Uterus (tissue), 4 donors: ENCODE results near the gene HDAC8. TPM values are rescaled to one million over a fixed set of nuclear protein-coding genes. Genes with fewer than 3 reads are reported as not detected.

ENCODE experiments used
- DNase-seq, 2 donors: peaks; one replicate each; pipeline ENCODE4 v3.0.0-alpha.2; 2019 to 2020
- H3K27ac ChIP-seq, 2 donors: fragments of 200-600 bp; sonication (generic); 1 replicate in 1 of 2; 2 replicates in 1 of 2; pipeline ENCODE4 v1.5.1; 2016 to 2018
- H3K27me3 ChIP-seq, 2 donors: fragments of 200-600 bp; sonication (generic); one replicate each; pipeline ENCODE4 v1.5.1; 2018 to 2019; ENCODE audit warnings: control low read depth in 1 of 2
- H3K36me3 ChIP-seq, 2 donors: fragments of 200-600 bp; sonication (generic); one replicate each; pipeline ENCODE4 v1.5.1; 2019; ENCODE audit warnings: control low read depth in 1 of 2
- H3K4me1 ChIP-seq, 2 donors: fragments of 200-600 bp; sonication (generic); one replicate each; pipeline ENCODE4 v1.5.1; 2018 to 2019; ENCODE audit warnings: control low read depth in 1 of 2
- H3K4me3 ChIP-seq, 2 donors: fragments of 200-600 bp; sonication (generic); 1 replicate in 1 of 2; 2 replicates in 1 of 2; pipeline ENCODE4 v1.5.1; 2018 to 2019; ENCODE audit warnings: mild to moderate bottlenecking in 1 of 2
- H3K9me3 ChIP-seq, 2 donors: fragments of 200-600 bp; sonication (generic); one replicate each; pipeline ENCODE4 v1.5.1; 2019; ENCODE audit warnings: control low read depth in 1 of 2
- POLR2A ChIP-seq, 2 donors: fragments of 450-650 bp; IDR thresholded peaks; one replicate each; pipeline ENCODE4 v1.6.1; 2016; ENCODE audit warnings: antibody characterized with exemption in 2 of 2, mild to moderate bottlenecking in 1 of 2, moderate library complexity in 1 of 2
- intact Hi-C: fragments of 100-400 bp; cut with DNase I; formaldehyde crosslinking; loops from one replicate; pipeline ENCODE4 v1.15.1; 2023; ENCODE audit warnings: low total_unique reads
- small RNA-seq: library from RNA; depleted of rRNA; stranded (forward); fragments of <200 nt; gene quantifications from one replicate; pipeline ENCODE3, GENCODE V24; 2016
- total RNA-seq, 4 donors: library from RNA; depleted of rRNA in 3 of 4; stranded (reverse); fragments of >200 nt in 3 of 4; gene quantifications; one replicate each; pipeline versions ENCODE4 v1.1.0 to v1.2.4, GENCODE V29; 2014 to 2023
- TF ChIP-seq, protein P1 (sequence below), 4 experiments: fragments of 200-600 bp in 2 of 4; fragments of 450-650 bp in 2 of 4; sonication (generic) in 2 of 4; IDR thresholded peaks; one replicate each; pipeline ENCODE4 v1.5.1; 2016 to 2019; ENCODE audit warnings: antibody characterized with exemption in 4 of 4, mild to moderate bottlenecking in 2 of 4, moderate library complexity in 1 of 4
- donor health status: DM: yes; HTN: yes; CAD: no.

Gene HDAC8
- total RNA-seq, 4 donors from 2014 or later = 16.2 to 138 (median 43.1) TPM

GRCh38 chrX:72295745-72296144, 276.9 kb downstream of the HDAC8 start:
- Histone ChIP-seq H3K4me3 (no peak overlapping the region), H3K9me3 (no peaks in the 10 kb centered on the region), H3K27me3 (no peaks in the 10 kb centered on the region), H3K36me3 (no peaks in the 10 kb centered on the region), H3K4me1 (no peaks in the 10 kb centered on the region), H3K27ac (no peak overlapping the region)
- TF ChIP-seq POLR2A (IDR thresholded peaks at IDR 0.05) = no peak
- TF ChIP-seq, protein P1, sequence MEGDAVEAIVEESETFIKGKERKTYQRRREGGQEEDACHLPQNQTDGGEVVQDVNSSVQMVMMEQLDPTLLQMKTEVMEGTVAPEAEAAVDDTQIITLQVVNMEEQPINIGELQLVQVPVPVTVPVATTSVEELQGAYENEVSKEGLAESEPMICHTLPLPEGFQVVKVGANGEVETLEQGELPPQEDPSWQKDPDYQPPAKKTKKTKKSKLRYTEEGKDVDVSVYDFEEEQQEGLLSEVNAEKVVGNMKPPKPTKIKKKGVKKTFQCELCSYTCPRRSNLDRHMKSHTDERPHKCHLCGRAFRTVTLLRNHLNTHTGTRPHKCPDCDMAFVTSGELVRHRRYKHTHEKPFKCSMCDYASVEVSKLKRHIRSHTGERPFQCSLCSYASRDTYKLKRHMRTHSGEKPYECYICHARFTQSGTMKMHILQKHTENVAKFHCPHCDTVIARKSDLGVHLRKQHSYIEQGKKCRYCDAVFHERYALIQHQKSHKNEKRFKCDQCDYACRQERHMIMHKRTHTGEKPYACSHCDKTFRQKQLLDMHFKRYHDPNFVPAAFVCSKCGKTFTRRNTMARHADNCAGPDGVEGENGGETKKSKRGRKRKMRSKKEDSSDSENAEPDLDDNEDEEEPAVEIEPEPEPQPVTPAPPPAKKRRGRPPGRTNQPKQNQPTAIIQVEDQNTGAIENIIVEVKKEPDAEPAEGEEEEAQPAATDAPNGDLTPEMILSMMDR (IDR thresholded peaks at IDR 0.05) = no peak
- DNase-seq = no peak
- intact Hi-C loops = no loop called here

DNA sequence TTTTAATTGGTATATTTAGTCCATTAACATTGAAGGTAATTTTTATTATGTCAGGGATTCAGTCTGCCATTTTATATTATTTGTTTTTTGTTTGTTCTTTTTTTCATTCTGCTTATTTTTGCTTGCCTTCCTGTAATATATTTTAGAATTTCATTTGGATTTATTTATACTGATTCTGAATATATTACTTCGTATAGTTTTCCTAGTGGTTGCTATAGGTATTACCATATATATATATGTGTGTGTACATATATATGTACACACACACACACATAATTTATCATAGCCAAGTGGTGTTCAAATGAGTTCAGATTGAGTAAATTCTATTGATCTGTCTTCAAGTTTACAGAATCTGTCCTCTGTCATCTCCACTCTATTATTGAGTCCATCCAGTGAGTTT, 278.1 kb downstream of the HDAC8 start:
- TF ChIP-seq, protein P1 (IDR thresholded peaks at IDR 0.05) = no peak
- TF ChIP-seq POLR2A (IDR thresholded peaks at IDR 0.05) = no peak
- no peaks in the 10 kb centered on the region for H3K27me3 ChIP-seq
- intact Hi-C loops = no loop called here

GRCh38 chrX:72282302-72282701, 290.3 kb downstream of the HDAC8 start:
- no peak for TF ChIP-seq POLR2A (IDR thresholded peaks at IDR 0.05)
- TF ChIP-seq, protein P1 (IDR thresholded peaks at IDR 0.05) = no peak
- DNase-seq = no peak
- Histone ChIP-seq H3K4me3 (no peak overlapping the region), H3K9me3 (no peaks in the 10 kb centered on the region), H3K36me3 (no peaks in the 10 kb centered on the region), H3K27me3 (peaks cover 0 to 6% of the 10 kb centered on the region in 2 donors), H3K4me1 (no peaks in the 10 kb centered on the region), H3K27ac (no peak overlapping the region)
- intact Hi-C loops = no loop called here

More for the DNA sequence above, 278.1 kb downstream of the HDAC8 start:
- Histone ChIP-seq H3K27ac (no peak overlapping the region), H3K36me3 (no peaks in the 10 kb centered on the region), H3K4me1 (no peaks in the 10 kb centered on the region), H3K4me3 (no peak overlapping the region), H3K9me3 (no peaks in the 10 kb centered on the region)
- DNase-seq = no peak

GRCh38 chrX:72280321-72280845, 292.3 kb downstream of the HDAC8 start:
- no peak for DNase-seq
- intact Hi-C loops = no loop called here
- Histone ChIP-seq H3K27me3 (peaks cover 0 to 3% of the 10 kb centered on the region in 2 donors), H3K36me3 (no peaks in the 10 kb centered on the region), H3K4me1 (no peaks in the 10 kb centered on the region), H3K9me3 (no peaks in the 10 kb centered on the region), H3K4me3 (no peak overlapping the region), H3K27ac (no peak overlapping the region)
- TF ChIP-seq, protein P1 (IDR thresholded peaks at IDR 0.05) = no peak
- TF ChIP-seq POLR2A (IDR thresholded peaks at IDR 0.05) = no peak

Small RNAs within 50 kb of the gene (small RNA-seq; reads per million reads assigned to genes)
- not detected for gene RF00019
- gene RNU2-68P = 0.36 reads per million

Other genes with a start within 250 kb of the HDAC8 start
- 1 to 10 TPM; 2.1 to 9.0 (median 5.6) TPM for gene PHKA1, start 141.5 kb upstream of the HDAC8 start, total RNA-seq
- 1 to 10 TPM in 1 of 4 donors, under 1 TPM in 1, not detected in 2; 0.88 to 2.3 TPM for gene DMRTC1B, start 204.0 kb upstream of the HDAC8 start, total RNA-seq
- gene FAM236B, start 209.8 kb upstream of the HDAC8 start, total RNA-seq = not detected
- gene FAM236D, start 235.4 kb upstream of the HDAC8 start, total RNA-seq = not detected